ENCODE data around the gene VAMP3.

DNA sequence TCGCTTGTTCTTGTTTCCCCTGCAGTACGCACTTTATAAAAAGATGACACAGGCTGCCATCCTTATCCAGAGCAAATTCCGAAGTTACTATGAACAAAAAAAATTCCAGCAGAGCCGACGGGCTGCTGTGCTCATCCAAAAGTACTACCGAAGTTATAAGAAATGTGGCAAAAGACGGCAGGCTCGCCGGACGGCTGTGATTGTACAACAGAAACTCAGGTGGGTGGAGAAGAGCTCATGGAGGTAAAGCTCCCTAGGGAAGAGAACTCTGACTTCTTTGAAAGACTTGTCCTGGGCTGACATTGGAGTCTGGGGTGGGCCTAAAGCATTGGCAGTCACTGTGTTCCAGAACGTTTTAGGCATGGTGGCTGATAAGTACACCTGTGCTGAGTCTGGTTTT lies 19.9 kb upstream of the VAMP3 start:
- TF ChIP-seq, protein P1, sequence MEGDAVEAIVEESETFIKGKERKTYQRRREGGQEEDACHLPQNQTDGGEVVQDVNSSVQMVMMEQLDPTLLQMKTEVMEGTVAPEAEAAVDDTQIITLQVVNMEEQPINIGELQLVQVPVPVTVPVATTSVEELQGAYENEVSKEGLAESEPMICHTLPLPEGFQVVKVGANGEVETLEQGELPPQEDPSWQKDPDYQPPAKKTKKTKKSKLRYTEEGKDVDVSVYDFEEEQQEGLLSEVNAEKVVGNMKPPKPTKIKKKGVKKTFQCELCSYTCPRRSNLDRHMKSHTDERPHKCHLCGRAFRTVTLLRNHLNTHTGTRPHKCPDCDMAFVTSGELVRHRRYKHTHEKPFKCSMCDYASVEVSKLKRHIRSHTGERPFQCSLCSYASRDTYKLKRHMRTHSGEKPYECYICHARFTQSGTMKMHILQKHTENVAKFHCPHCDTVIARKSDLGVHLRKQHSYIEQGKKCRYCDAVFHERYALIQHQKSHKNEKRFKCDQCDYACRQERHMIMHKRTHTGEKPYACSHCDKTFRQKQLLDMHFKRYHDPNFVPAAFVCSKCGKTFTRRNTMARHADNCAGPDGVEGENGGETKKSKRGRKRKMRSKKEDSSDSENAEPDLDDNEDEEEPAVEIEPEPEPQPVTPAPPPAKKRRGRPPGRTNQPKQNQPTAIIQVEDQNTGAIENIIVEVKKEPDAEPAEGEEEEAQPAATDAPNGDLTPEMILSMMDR (conservative IDR thresholded peaks at IDR 0.05; ENCODE audit: low read length): no peak
- no peak for TF ChIP-seq EZH2phosphoT487 (IDR thresholded peaks at IDR 0.05; ENCODE audit: borderline replicate concordance)
